Measurements from ENCODE around the gene DCANP1. TPM values are rescaled to one million over a fixed set of nuclear protein-coding genes. Genes with fewer than 3 reads are reported as not detected.

DCANP1 gene
- polyA plus RNA-seq, 1 experiment: not detected

GRCh38 chr5:135488727-135489465, 41.7 kb upstream of the DCANP1 start:
- ChIA-PET CTCF (interaction anchor here (1.3 to 2.9 kb wide), 6 partner anchors 23 to 77 kb away, joined by 3 to 22 read pairs (median 11); no protein-coding TSS in a partner anchor), POLR2A (interaction anchor here (1.0 kb wide), 1 partner anchor 72 kb away, joined by 4 read pairs; no protein-coding TSS in a partner anchor)
- peaks cover 20% of the 10 kb centered on the region for H3K9me3 ChIP-seq (ENCODE audit: control insufficient read depth, insufficient read depth, low read length)
- TF ChIP-seq CTCF (IDR thresholded peaks at IDR 0.05; ENCODE audit: low read depth, low read length): no peak
- peak; percentile 45 for DNase-seq (ENCODE audit: low read depth, low spot score)
- peak overlapping the region; percentile 61 for H3K4me3 ChIP-seq (ENCODE audit: low read depth, low read length)
- H3K27me3 ChIP-seq (ENCODE audit: control insufficient read depth, insufficient read depth, low read length): peaks cover 18% of the 10 kb centered on the region
- H3K27ac ChIP-seq (ENCODE audit: low read depth, low read length): peak overlapping the region; percentile 11

- ChIA-PET POLR2A (interaction anchor here (1.0 kb wide), 1 partner anchor 73 kb away, joined by 4 read pairs; no protein-coding TSS in a partner anchor), CTCF (interaction anchor here (0.9 to 2.9 kb wide), 7 partner anchors 22 to 78 kb away, joined by 3 to 22 read pairs (median 11); no protein-coding TSS in a partner anchor)
- TF ChIP-seq CTCF (IDR thresholded peaks at IDR 0.05; ENCODE audit: low read depth, low read length): peak; percentile 25; the same call in 1 of the 2 replicates
- H3K27ac ChIP-seq (ENCODE audit: low read depth, low read length): no peak overlapping the region
- no peak for DNase-seq (ENCODE audit: low read depth, low spot score)
- peaks cover 18% of the 10 kb centered on the region for H3K27me3 ChIP-seq (ENCODE audit: control insufficient read depth, insufficient read depth, low read length)
- peaks cover 20% of the 10 kb centered on the region for H3K9me3 ChIP-seq (ENCODE audit: control insufficient read depth, insufficient read depth, low read length)
- peak overlapping the region; percentile 13; the same call in 1 of the 2 replicates for H3K4me3 ChIP-seq (ENCODE audit: low read depth, low read length)
These were observed 40.8 kb upstream of the DCANP1 start for GRCh38 chr5:135487839-135488514.

- no peak overlapping the region for H3K4me3 ChIP-seq (ENCODE audit: low read depth, low read length)
- peaks cover 18% of the 10 kb centered on the region for H3K27me3 ChIP-seq (ENCODE audit: control insufficient read depth, insufficient read depth, low read length)
- no peak for DNase-seq (ENCODE audit: low read depth, low spot score)
- H3K27ac ChIP-seq (ENCODE audit: low read depth, low read length): no peak overlapping the region
- no peak for TF ChIP-seq CTCF (IDR thresholded peaks at IDR 0.05; ENCODE audit: low read depth, low read length)
- ChIA-PET CTCF (interaction anchor here (2.2 to 2.9 kb wide), 5 partner anchors 21 to 79 kb away, joined by 10 to 22 read pairs (median 11); no protein-coding TSS in a partner anchor), POLR2A (no interaction called here)
- H3K9me3 ChIP-seq (ENCODE audit: control insufficient read depth, insufficient read depth, low read length): peaks cover 20% of the 10 kb centered on the region
These were observed 39.9 kb upstream of the DCANP1 start for GRCh38 chr5:135487037-135487395.

- H3K27me3 ChIP-seq (ENCODE audit: control insufficient read depth, insufficient read depth, low read length): peaks cover 18% of the 10 kb centered on the region
- no peak overlapping the region for H3K4me3 ChIP-seq (ENCODE audit: low read depth, low read length)
- ChIA-PET POLR2A (no interaction called here), CTCF (interaction anchor here (2.4 to 2.9 kb wide), 4 partner anchors 21 to 80 kb away, joined by 10 to 22 read pairs (median 16); no protein-coding TSS in a partner anchor)
- no peak overlapping the region for H3K27ac ChIP-seq (ENCODE audit: low read depth, low read length)
- no peak for TF ChIP-seq CTCF (IDR thresholded peaks at IDR 0.05; ENCODE audit: low read depth, low read length)
- peaks cover 15% of the 10 kb centered on the region for H3K9me3 ChIP-seq (ENCODE audit: control insufficient read depth, insufficient read depth, low read length)
- no peak for DNase-seq (ENCODE audit: low read depth, low spot score)
These were observed 39.2 kb upstream of the DCANP1 start for GRCh38 chr5:135486131-135487036.

Data from AG04450 (cell line).